ENCODE measurements around the gene SNAPIN. TPM values are rescaled to one million over a fixed set of nuclear protein-coding genes. Genes with fewer than 3 reads are reported as not detected.

SNAPIN gene
- total RNA-seq, 4 donors from 2014 or later: 64.0 to 127 (median 90.0) TPM

GRCh38 chr1:153688276-153688675, 29.8 kb downstream of the SNAPIN start:
- no peak for DNase-seq
- no peaks in the 10 kb centered on the region for H3K4me1 ChIP-seq
- no peak overlapping the region for H3K4me3 ChIP-seq
- H3K36me3 ChIP-seq: no peaks in the 10 kb centered on the region
- ATAC-seq: no peak
- no peak overlapping the region for H3K27ac ChIP-seq
- no peaks in the 10 kb centered on the region for H3K9me3 ChIP-seq
- TF ChIP-seq, protein P1, sequence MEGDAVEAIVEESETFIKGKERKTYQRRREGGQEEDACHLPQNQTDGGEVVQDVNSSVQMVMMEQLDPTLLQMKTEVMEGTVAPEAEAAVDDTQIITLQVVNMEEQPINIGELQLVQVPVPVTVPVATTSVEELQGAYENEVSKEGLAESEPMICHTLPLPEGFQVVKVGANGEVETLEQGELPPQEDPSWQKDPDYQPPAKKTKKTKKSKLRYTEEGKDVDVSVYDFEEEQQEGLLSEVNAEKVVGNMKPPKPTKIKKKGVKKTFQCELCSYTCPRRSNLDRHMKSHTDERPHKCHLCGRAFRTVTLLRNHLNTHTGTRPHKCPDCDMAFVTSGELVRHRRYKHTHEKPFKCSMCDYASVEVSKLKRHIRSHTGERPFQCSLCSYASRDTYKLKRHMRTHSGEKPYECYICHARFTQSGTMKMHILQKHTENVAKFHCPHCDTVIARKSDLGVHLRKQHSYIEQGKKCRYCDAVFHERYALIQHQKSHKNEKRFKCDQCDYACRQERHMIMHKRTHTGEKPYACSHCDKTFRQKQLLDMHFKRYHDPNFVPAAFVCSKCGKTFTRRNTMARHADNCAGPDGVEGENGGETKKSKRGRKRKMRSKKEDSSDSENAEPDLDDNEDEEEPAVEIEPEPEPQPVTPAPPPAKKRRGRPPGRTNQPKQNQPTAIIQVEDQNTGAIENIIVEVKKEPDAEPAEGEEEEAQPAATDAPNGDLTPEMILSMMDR (IDR thresholded peaks at IDR 0.05 in 4 of 5, conservative IDR thresholded peaks at IDR 0.05 in 1 of 5): no peak
- no peak for TF ChIP-seq POLR2A (IDR thresholded peaks at IDR 0.05)
- no peaks in the 10 kb centered on the region for H3K27me3 ChIP-seq
- in situ Hi-C loops (cut with MboI; ENCODE audit: low sequenced_read_pairs in 4 of 4): loop anchor here in 1 of 4 donors (25.0 kb wide), 1 partner anchor 299 kb away; the partner anchor contains the start of genes JTB, RAB13 and RPS27
- intact Hi-C loops (cut with DNase I; ENCODE audit: low total_unique reads): no loop called here

GRCh38 chr1:153688736-153689328, 30.3 kb downstream of the SNAPIN start:
- intact Hi-C loops (cut with DNase I; ENCODE audit: low total_unique reads): no loop called here
- ATAC-seq (no peak), DNase-seq (no peak)
- Histone ChIP-seq H3K4me3 (no peak overlapping the region), H3K4me1 (no peaks in the 10 kb centered on the region), H3K36me3 (no peaks in the 10 kb centered on the region), H3K27ac (no peak overlapping the region), H3K27me3 (no peaks in the 10 kb centered on the region), H3K9me3 (no peaks in the 10 kb centered on the region)
- in situ Hi-C loops (cut with MboI; ENCODE audit: low sequenced_read_pairs in 4 of 4): loop anchor here in 1 of 4 donors (25.0 kb wide), 1 partner anchor 298 kb away; the partner anchor contains the start of genes JTB, RAB13 and RPS27
- TF ChIP-seq POLR2A (IDR thresholded peaks at IDR 0.05): no peak
- TF ChIP-seq, protein P1 (IDR thresholded peaks at IDR 0.05 in 4 of 5, conservative IDR thresholded peaks at IDR 0.05 in 1 of 5): no peak

DNA sequence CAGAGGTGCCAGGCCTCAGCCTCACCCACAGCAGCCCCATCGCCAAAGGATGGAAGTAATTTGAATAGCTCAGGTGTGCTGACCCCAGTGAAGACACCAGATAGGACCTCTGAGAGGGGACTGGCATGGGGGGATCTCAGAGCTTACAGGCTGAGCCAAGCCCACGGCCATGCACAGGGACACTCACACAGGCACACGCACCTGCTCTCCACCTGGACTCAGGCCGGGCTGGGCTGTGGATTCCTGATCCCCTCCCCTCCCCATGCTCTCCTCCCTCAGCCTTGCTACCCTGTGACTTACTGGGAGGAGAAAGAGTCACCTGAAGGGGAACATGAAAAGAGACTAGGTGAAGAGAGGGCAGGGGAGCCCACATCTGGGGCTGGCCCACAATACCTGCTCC, 35.0 kb downstream of the SNAPIN start:
- Histone ChIP-seq H3K36me3 (no peaks in the 10 kb centered on the region), H3K4me3 (no peak overlapping the region), H3K27me3 (no peaks in the 10 kb centered on the region), H3K27ac (no peak overlapping the region), H3K9me3 (no peaks in the 10 kb centered on the region), H3K4me1 (no peaks in the 10 kb centered on the region)
- DNase-seq: no peak
- ATAC-seq: no peak
- TF ChIP-seq, protein P1 (IDR thresholded peaks at IDR 0.05 in 4 of 5, conservative IDR thresholded peaks at IDR 0.05 in 1 of 5): no peak
- TF ChIP-seq POLR2A (IDR thresholded peaks at IDR 0.05): no peak
- intact Hi-C loops (cut with DNase I; ENCODE audit: low total_unique reads): no loop called here
- in situ Hi-C loops (cut with MboI; ENCODE audit: low sequenced_read_pairs in 4 of 4): loop anchor here in 1 of 4 donors (25.0 kb wide), 1 partner anchor 294 kb away; the partner anchor contains the start of genes JTB, RAB13 and RPS27

DNA sequence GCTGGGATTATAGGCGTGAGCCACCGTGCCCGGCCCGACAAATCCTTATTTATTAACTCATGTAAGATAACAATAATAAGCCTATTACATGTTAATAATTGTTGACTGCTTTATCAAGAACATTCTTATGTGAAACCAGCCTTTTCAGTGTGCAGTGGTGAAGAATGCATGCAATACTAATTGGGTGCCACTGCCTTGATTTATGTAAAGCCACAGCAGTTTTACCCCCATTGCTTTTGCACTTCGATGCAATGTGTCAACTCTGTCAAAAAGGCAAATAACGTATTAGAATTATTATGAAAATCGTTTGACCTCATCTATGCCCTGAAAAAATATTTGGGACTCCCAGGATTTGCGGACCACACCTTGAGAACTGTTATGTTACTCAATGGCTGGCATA, 38.2 kb downstream of the SNAPIN start:
- no peak for TF ChIP-seq POLR2A (IDR thresholded peaks at IDR 0.05)
- Histone ChIP-seq H3K27ac (peak overlapping the region in 3 of 4 donors; percentile 63 to 79 (median 72)), H3K27me3 (no peaks in the 10 kb centered on the region), H3K4me1 (peaks cover 0 to 4% of the 10 kb centered on the region in 2 donors), H3K4me3 (no peak overlapping the region), H3K36me3 (no peaks in the 10 kb centered on the region), H3K9me3 (no peaks in the 10 kb centered on the region)
- in situ Hi-C loops (cut with MboI; ENCODE audit: low sequenced_read_pairs in 4 of 4): loop anchor here in 1 of 4 donors (25.0 kb wide), 1 partner anchor 291 kb away; the partner anchor contains the start of genes JTB, RAB13 and RPS27
- DNase-seq: no peak
- ATAC-seq: no peak
- intact Hi-C loops (cut with DNase I; ENCODE audit: low total_unique reads): no loop called here

DNA sequence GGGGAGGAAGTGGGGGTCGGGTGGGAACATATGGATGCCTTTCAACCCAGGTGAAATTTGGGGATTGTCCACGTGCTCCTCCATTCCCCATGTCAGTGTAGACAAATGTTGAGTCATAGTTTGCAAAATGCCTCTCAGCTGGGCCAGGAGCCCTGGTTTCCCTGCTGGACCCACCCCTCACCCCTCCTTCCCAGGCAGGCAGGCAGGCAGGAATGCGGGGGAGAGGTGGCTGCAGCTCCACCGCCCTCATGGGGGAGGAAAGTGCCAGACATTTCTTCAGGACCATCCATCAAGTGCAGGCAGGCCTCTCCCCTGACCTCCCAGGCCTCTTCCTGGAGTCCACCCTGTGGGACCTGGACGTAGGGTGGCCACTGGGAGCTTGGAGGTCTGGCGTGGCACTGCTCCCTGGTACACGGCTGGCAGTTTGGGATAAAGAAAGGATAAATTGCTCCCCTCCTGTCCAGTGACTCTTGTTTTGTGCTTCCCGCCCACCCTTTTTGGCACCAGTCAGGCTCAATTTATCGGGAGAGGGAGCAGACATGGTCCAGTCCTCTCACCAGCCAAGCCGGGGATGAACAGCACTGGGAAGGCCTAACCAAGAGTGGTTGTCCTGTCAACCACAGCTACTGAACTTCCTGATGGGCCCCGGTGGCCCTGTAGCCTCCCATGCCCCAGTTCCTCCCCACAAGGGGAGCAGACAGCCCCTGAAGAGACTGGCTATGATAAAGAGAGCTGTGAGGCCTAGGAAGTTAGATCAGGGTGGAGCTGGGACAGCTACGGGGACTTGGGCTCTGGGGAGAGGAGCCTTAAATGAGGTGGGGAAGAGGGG, 38.9 kb downstream of the SNAPIN start:
- in situ Hi-C loops (cut with MboI; ENCODE audit: low sequenced_read_pairs in 4 of 4): loop anchor here in 1 of 4 donors (25.0 kb wide), 1 partner anchor 290 kb away; the partner anchor contains the start of genes JTB, RAB13 and RPS27
- no peak for DNase-seq

More for the DNA sequence above, 38.9 kb downstream of the SNAPIN start:
- Histone ChIP-seq H3K4me3 (no peak overlapping the region), H3K36me3 (no peaks in the 10 kb centered on the region), H3K9me3 (no peaks in the 10 kb centered on the region), H3K27ac (peak overlapping the region; percentile 63 to 79 (median 69)), H3K27me3 (no peaks in the 10 kb centered on the region), H3K4me1 (peaks cover 0 to 4% of the 10 kb centered on the region in 2 donors)
- peak in 1 of 2 donors; percentile 9 for ATAC-seq
- TF ChIP-seq POLR2A (IDR thresholded peaks at IDR 0.05): no peak
- TF ChIP-seq, protein P1 (IDR thresholded peaks at IDR 0.05 in 4 of 5, conservative IDR thresholded peaks at IDR 0.05 in 1 of 5): no peak
- intact Hi-C loops (cut with DNase I; ENCODE audit: low total_unique reads): no loop called here

Measured in gastrocnemius medialis (tissue), 4 donors.